Lower lobe of right lung (tissue), 2 donors: Measurements from ENCODE around the gene ZFHX2. TPM values are rescaled to one million over a fixed set of nuclear protein-coding genes. Genes with fewer than 3 reads are reported as not detected.

Experiments used
- ATAC-seq, 2 donors: fragments of 200-7000 bp; cut with Tn5 transposase; one replicate each; pipeline ENCODE4 v1.9.1; 2020 to 2022; ENCODE audit warnings: mild to moderate bottlenecking in 2 of 2, moderate library complexity in 2 of 2
- DNase-seq: peaks from one replicate; pipeline ENCODE4 v3.0.0-alpha.2; 2020
- H3K27ac ChIP-seq: fragments of 200-600 bp; one replicate; pipeline ENCODE4 v1.8.0; 2022
- H3K27me3 ChIP-seq: fragments of 200-600 bp; one replicate; pipeline ENCODE4 v1.8.0; 2022; ENCODE audit warnings: low read depth
- H3K36me3 ChIP-seq: fragments of 200-600 bp; one replicate; pipeline ENCODE4 v1.8.0; 2022; ENCODE audit warnings: mild to moderate bottlenecking
- H3K4me1 ChIP-seq: fragments of 200-600 bp; one replicate; pipeline ENCODE4 v1.8.0; 2022
- H3K4me3 ChIP-seq: fragments of 200-600 bp; one replicate; pipeline ENCODE4 v1.8.0; 2022; ENCODE audit warnings: mild to moderate bottlenecking
- H3K9me3 ChIP-seq: fragments of 200-600 bp; one replicate; pipeline ENCODE4 v1.8.0; 2022
- intact Hi-C: fragments of 100-400 bp; cut with DNase I; formaldehyde crosslinking; loops from one replicate; pipeline ENCODE4 v1.11.0; 2022
- total RNA-seq: library from RNA; stranded (reverse); fragmentation: NEBNext Ultra II Directional; extraction: Animal tissue kit (Norgen Biotek cat#: 25700); gene quantifications from one replicate; pipeline ENCODE4 v1.2.1, GENCODE V29; 2021
- TF ChIP-seq, protein P1 (sequence below): fragments of 200-600 bp; IDR thresholded peaks from one replicate; pipeline ENCODE4 v1.8.0; 2022; ENCODE audit warnings: antibody characterized with exemption, mild to moderate bottlenecking
- donor health status: DM: no; HTN: yes; CAD: no; lungs with severe emphysema.

The ZFHX2 gene
- total RNA-seq, 1 donor from 2014 or later = 5.1 TPM

- no peak for ATAC-seq
- peaks cover 15% of the 10 kb centered on the region for H3K4me1 ChIP-seq
- H3K36me3 ChIP-seq = no peaks in the 10 kb centered on the region
- TF ChIP-seq, protein P1, sequence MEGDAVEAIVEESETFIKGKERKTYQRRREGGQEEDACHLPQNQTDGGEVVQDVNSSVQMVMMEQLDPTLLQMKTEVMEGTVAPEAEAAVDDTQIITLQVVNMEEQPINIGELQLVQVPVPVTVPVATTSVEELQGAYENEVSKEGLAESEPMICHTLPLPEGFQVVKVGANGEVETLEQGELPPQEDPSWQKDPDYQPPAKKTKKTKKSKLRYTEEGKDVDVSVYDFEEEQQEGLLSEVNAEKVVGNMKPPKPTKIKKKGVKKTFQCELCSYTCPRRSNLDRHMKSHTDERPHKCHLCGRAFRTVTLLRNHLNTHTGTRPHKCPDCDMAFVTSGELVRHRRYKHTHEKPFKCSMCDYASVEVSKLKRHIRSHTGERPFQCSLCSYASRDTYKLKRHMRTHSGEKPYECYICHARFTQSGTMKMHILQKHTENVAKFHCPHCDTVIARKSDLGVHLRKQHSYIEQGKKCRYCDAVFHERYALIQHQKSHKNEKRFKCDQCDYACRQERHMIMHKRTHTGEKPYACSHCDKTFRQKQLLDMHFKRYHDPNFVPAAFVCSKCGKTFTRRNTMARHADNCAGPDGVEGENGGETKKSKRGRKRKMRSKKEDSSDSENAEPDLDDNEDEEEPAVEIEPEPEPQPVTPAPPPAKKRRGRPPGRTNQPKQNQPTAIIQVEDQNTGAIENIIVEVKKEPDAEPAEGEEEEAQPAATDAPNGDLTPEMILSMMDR = no peak
- H3K27ac ChIP-seq = no peak overlapping the region
- no peak overlapping the region for H3K4me3 ChIP-seq
- no peak for DNase-seq
- intact Hi-C loops = no loop called here
- H3K9me3 ChIP-seq = no peaks in the 10 kb centered on the region
- H3K27me3 ChIP-seq = peaks cover 35% of the 10 kb centered on the region
These were observed 28.8 kb upstream of the ZFHX2 start for GRCh38 chr14:23580152-23580926.

DNA sequence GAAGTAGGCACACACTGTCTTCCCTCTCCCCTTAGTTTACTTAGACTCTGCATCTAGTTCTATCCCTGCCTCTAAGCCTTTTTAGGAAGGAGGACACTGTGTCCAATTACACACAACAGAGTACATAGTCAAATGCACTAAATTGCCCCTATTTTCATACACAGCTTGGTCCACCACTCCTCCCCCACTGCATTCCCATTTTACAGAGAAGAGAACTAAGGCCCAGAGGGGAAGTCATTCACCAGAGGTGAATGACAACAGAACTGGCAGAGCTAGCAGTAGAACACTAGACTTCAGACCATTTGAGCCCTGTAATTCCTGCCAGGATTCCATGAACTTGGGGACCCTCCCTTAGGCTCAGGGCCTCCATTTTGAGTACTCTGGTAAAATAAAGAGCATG, 28.2 kb upstream of the ZFHX2 start:
- TF ChIP-seq, protein P1 = no peak
- Histone ChIP-seq H3K9me3 (no peaks in the 10 kb centered on the region), H3K4me3 (no peak overlapping the region), H3K36me3 (no peaks in the 10 kb centered on the region), H3K27me3 (peaks cover 41% of the 10 kb centered on the region), H3K4me1 (peaks cover 15% of the 10 kb centered on the region), H3K27ac (no peak overlapping the region)
- DNase-seq = no peak
- intact Hi-C loops = no loop called here
- no peak for ATAC-seq

GRCh38 chr14:23579311-23579630, 27.7 kb upstream of the ZFHX2 start:
- Histone ChIP-seq H3K27ac (no peak overlapping the region), H3K9me3 (no peaks in the 10 kb centered on the region), H3K4me3 (no peak overlapping the region), H3K4me1 (peaks cover 15% of the 10 kb centered on the region), H3K36me3 (no peaks in the 10 kb centered on the region), H3K27me3 (peaks cover 45% of the 10 kb centered on the region)
- DNase-seq = no peak
- TF ChIP-seq, protein P1 = no peak
- intact Hi-C loops = no loop called here
- no peak for ATAC-seq

DNA sequence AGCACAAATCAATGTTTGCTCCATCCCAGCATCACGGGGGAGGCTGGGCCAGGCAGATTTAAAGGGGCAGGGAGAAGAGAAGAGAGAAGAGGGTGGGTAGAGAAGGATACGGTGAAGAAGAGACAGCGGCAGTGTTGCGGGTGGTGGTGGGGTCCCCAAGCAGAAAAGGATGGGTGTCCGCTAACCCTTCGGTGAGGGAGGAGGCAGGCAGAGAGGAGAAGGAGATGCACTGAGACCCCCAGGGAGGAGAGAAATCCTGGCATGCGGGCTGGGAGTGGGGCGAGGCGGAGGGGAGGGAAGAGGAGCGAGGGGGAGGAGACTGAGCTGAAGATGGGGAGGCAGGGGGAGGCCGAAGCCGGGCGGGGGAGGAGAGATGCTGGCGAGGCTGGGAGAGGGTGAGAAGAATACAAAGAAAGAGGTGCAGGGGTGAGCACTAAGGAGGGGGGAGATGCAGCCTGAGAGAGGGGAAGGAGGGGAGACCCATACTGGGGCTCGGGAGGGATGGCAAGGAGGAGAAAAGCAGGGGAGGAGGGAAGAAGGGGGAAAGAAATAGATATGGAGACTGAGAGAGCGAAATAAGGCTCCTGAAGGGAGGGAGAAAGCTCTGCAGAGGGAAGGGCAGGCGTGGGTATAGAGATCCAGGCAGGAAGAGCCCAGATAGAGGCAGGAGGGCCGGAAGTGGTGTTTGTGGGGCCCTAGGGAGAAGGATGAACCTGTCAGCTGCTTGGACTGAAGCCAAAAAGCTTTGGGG, 27.2 kb upstream of the ZFHX2 start, which contains the start of gene JPH4:
TSS of gene JPH4 (minus strand) at position 231 of the 751 bp plus-strand sequence. CDS start 1,337 bp downstream, outside the sequence.
- H3K4me1 ChIP-seq = peaks cover 15% of the 10 kb centered on the region
- no peak for DNase-seq
- no peak for ATAC-seq
- H3K27me3 ChIP-seq = peaks cover 45% of the 10 kb centered on the region
- TF ChIP-seq, protein P1 = no peak
- H3K36me3 ChIP-seq = no peaks in the 10 kb centered on the region
- intact Hi-C loops = no loop called here
- H3K27ac ChIP-seq = no peak within 1 kb of the TSS
- no peaks in the 10 kb centered on the region for H3K9me3 ChIP-seq
- H3K4me3 ChIP-seq = no peak within 1 kb of the TSS

DNA sequence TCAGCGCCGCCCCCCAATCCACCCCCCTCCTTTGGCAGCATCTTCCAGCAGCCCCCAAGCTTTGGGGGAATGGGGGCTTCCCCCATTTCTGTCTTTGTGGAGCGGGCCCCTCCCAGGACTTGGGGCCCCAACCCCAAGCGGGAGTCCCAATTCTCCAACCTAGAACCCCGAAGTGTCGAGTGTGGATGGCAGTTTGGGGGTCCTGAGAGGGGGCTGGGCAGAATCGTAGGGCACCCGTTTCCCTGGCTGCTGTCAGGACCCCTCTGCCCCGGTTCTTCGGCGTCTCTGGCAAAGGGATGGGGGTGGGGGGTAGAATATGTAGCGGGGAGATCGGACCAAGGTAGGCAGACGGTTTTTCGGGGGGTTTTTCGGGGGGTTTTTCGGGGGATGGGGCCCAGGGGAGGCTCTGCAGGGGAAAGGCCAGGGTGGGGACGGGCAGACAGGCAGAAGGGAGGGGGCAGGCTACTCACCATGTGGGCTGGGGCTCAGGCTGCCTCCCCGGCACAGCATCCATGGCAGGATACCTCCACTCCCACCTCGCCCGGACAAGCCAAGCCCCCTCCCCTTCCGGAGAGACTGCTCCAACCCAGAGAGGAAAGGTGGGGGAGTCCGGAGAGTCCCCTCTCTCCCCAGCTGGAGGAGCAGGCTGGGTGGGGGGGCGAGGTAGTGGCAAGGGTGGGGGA, 26.3 kb upstream of the ZFHX2 start:
- H3K27ac ChIP-seq = no peak overlapping the region
- intact Hi-C loops = no loop called here
- TF ChIP-seq, protein P1 = no peak
- DNase-seq (no peak), ATAC-seq (no peak)
- peak overlapping the region; percentile 36 for H3K4me3 ChIP-seq
- peaks cover 45% of the 10 kb centered on the region for H3K27me3 ChIP-seq
- no peaks in the 10 kb centered on the region for H3K9me3 ChIP-seq
- H3K4me1 ChIP-seq = peaks cover 15% of the 10 kb centered on the region
- no peaks in the 10 kb centered on the region for H3K36me3 ChIP-seq
